AG08395 (cell line): ENCODE measurements around the gene ARID3B.
"Not testable (repeated sequence)": the region's sequence is repeated elsewhere in the genome, so short reads cannot be mapped to it uniquely, and the experiment has no call there.

Experiments
- DNase-seq: peaks from one replicate; pipeline ENCODE4 v3.0.0; 2012; ENCODE audit warnings: mixed read lengths, low spot score

ARID3B gene

DNA sequence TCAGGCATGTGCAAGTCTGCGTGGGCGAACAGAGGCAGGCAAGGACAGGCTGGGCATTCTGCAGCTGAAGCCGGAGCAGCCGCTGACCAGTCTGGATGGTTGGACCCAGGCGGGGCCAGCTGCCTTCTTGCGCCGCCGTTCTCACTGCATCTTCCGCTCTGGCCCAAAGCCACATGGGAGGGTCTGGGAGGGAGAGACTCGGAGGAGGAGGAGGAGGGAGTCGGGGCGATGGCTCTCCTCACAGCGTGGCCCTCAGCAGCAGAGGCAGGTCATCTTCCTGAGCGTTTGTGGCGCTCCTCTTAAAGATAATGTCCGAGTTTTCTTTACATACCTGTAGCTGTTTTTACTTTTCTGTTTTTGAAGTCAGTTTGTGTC lies 80.5 kb downstream of the ARID3B start:
- DNase-seq: no peak

DNA sequence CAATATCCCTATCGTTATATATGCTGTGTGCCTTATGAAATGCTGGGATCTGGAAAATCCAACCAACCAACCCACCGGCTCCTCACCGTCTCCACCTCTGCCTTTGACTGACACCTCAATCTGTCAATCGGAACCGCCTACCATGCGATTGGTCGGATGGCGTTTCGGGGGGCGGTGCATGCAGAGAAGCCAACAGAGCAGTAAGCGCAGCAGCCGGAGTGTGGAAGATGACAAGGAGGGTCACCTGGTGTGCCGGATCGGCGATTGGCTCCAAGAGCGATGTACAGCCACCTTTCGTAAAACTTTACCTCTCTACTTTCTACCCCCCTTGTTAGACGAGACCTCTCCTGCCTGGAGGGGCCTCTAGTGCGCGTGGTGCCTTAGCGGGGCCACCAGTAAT lies 80.9 kb downstream of the ARID3B start:
- no peak for DNase-seq

DNA sequence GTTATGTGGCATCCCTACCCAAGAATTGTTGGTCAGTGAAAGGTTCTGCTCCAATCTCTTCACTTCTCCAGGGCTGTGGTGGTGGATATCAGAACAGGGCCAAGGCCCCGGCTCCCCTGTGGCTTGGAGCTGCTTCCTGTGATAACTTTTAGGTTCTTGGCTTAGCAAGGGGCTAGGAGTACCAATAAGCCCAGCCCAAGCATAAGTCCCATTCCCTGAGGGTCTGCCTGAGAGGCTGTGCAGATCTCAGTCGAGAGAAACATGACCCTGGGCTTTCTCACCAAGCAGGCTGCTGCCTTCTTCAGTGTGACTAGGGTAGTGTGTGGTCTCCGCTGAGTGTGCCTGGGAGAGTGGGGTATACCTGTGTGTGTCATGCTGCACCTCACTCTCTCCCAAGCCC lies 81.7 kb downstream of the ARID3B start:
- no peak for DNase-seq

DNA sequence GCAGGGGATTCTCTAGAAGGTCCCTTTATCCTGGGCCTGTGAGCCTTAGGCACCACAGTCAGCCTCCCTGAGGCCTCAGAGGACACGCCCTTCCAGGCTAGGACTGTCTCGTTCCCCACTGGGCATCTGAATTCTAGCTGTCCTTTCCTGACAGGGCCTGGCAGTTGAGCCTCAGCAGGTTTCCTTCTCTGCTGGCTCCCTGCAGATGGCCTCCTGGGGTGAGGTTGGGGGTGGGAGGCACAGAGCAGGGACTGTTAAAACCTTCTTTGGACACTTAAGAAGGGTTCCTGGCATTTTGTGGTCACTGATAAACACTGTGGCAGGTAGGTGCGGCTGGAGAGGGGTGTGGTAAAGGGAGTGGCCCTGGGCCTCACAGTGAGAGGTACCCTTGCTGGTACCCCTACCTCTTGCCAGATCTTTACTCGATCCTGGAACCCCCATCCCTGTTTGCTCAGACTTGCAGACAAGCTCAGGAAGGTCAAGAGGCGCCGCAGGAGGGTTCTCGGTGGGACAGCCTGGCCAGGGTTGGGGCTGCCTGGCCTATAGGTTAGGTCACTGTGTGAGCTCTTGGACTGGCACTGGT lies 83.1 kb downstream of the ARID3B start:
- DNase-seq: no peak

DNA sequence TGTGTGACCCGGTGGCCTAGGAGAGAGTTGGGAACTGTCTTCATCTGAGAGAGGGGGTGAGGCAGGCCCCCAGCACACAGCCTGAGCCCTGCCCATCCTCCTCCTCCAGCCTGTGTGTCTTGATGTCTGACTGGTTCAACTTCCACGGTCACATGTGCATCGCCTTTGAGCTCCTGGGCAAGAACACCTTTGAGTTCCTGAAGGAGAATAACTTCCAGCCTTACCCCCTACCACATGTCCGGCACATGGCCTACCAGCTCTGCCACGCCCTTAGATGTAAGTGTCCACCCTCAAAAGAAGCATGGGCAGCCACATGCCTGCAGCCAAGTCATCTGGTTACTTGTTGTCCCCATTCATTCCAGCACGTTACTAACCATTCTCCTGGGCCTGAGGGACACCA lies 84.7 kb downstream of the ARID3B start:
- DNase-seq: no peak

DNA sequence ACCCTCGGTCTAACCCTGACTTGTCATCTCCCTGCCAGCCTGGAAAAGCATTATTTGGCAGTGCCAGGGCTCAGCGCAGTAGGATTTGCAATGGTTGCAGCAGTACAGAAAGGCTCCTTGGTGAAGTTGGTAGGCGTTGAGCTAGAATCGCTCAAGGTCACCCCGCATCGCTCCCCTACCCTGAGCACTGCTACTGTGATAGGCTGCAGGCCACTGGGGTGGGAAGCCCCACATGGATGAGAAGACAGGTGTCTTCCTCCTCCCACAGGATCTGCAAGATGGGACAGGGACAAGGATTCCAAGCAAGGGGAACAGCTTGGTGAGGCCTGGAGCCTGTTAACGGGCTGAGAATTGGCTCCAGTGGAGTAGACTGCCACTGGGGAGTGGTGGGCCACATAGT lies 85.3 kb downstream of the ARID3B start:
- no peak for DNase-seq

DNA sequence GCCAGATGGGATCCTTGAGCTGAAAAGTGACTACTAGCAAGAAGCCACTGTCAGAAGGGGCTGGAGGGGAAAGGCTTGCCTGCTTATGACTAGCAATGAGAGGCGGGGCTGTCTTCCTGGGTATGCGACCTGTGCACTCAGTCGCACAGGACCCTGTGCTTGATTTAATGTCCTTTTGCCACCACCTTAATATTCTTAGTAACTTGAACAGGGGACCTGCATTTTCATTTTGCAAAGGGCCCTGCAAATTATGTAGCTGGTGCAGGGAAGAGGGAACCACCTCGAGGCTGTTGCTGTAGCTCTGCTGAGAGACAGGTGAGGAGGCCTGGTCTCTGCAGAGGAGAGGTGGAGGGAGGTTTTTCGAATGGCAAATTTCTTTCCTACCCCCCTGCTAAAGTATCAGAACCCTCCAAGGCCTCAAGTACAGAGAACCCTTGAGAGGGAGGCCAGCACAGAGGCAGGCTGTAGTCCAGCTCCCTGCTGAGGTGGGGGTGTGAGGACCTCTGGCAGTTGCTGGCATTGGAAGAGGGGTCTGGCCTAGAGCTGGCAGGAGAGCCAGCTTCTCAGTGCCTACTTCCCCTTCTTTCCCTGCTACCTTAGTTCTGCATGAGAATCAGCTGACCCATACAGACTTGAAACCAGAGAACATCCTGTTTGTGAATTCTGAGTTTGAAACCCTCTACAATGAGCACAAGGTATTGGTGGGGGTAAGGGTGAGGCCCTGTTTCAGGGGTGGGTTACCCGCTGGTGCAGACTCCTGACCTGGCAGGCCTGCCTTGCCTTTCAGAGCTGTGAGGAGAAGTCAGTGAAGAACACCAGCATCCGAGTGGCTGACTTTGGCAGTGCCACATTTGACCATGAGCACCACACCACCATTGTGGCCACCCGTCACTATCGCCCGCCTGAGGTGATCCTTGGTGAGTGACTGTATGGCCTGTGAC lies 86.0 kb downstream of the ARID3B start:
- no peak for DNase-seq

DNA sequence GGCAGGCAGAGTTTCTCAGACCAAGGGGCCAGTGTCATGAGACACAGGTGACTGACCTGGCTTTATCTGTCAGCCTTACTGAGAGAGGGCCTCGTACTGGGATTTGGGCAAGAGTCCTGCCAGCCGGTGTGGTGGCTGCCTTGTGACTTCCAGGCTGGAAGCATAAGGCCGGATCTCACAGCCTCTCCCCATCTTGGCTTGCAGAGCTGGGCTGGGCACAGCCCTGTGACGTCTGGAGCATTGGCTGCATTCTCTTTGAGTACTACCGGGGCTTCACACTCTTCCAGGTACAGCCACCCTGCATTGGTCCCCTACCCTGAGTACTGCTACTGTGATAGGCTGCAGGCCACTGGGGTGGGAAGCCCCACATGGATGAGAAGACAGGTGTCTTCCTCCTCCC lies 86.7 kb downstream of the ARID3B start:
- no peak for DNase-seq

DNA sequence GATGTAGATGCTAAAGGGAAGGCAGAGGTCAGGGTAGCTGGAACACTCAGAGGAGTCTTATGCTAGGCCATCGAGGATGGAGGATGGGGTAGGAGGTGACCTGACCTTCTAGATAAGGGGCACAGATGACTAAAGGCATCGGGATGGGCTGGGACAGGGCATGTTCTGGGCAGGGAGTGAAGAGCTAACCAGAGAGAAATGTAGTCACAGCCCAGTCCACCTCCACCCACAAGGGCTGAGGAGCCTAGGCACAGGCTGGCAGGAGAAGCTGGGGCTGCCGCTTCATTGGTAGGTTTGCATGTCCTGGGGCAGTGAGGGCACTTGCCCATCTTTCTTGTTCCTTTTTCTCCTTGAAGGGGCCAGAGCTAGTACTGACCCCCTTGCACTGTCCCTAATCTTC lies 87.2 kb downstream of the ARID3B start:
- DNase-seq: no peak

DNA sequence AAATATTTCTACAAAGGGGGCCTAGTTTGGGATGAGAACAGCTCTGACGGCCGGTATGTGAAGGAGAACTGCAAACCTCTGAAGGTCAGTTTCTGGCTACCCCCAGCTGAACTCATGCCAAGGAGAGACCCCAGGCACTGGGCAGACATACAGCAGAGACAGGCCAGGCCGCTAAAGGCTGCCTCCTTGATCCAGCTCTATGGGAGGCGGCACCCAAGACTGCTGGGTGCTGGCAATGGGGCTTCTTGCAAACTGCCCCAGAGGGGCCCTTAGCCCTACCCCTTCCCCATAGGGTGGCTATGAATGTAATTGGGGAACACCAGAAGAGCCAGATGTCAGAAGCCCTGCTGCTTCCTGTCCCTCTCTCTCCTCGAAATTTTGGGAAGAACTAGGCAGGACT lies 87.9 kb downstream of the ARID3B start:
- DNase-seq: no peak

DNA sequence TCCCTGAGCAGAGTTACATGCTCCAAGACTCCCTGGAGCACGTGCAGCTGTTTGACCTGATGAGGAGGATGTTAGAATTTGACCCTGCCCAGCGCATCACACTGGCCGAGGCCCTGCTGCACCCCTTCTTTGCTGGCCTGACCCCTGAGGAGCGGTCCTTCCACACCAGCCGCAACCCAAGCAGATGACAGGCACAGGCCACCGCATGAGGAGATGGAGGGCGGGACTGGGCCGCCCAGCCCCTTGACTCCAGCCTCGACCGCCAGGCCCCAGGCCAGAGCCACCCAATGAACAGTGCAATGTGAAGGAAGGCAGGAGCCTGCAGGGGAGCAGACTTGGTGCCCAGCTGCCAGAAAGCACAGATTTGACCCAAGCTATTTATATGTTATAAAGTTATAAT lies 88.7 kb downstream of the ARID3B start:
- not testable (repeated sequence) for DNase-seq

DNA sequence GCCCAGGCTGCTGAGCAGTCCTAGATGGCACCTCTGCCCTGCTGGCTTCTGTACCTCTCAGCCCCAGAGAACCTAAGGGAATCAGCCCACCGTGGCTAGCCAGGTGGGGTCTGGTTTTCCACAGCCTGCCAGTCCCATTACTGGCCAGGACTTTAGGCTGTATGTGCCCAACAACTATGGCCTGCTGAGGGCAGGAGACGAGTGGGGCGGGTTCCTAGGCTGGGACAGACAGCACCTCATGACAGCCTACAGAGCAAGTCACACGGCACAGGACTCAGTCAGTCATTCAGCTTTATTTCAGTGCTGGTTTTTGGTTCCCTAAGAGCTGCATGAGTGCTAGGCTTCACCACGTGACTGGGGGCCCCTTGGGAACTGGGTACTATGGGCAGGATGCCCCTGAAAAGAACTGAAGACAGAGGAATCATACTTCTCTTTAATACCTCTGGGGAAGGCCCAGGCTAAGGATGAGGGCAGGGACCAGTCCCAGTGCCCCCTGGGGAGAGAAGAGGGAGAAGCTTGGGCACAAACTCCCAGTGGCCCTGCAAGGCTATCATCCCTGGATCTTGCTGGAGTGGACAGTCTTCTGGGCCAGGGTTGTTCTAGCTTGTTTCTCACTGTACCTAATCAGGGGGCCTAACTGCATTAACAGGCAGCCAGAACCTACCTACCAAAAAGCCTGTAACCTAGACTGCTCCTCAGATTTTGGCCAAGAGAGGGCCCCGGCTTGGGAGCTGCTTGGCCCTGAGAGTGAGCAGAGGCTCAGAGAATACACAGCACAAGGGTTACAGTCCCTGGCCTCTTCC lies 89.5 kb downstream of the ARID3B start:
- DNase-seq: no peak

DNA sequence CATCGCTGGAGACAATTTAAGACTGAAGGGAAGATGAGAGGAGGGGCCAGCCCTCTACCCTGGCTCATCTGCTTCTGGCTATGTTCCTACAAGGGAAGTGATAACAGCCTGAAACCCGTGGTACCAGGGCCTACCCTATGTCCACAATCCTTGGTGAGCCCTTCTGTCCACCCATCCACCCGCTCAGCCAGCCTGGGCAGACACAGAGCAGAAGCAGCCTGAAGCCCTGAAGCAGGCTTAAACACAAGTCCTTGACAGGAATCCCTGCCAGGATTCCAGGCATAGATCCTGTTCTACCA lies 90.0 kb downstream of the ARID3B start:
- DNase-seq: no peak

DNA sequence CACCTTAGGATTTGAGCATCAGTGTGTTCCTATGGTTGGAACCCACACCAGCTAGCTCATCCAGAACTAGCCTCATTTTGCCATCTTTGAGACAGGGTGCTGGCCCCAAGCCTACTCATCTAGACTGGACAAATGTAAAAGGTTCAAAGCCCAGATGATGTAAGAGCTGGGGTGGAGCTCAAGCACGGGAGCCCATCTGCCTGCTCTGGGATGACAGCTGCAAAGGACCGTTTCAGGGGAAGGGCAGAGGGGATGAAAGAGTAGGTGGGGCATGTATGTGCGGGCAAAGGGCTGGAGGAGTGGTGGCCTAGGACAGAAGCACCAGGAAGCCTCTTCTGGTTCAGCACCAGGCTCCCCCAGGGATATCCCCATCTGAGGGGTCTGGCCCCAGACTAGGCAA lies 90.4 kb downstream of the ARID3B start:
- no peak for DNase-seq

DNA sequence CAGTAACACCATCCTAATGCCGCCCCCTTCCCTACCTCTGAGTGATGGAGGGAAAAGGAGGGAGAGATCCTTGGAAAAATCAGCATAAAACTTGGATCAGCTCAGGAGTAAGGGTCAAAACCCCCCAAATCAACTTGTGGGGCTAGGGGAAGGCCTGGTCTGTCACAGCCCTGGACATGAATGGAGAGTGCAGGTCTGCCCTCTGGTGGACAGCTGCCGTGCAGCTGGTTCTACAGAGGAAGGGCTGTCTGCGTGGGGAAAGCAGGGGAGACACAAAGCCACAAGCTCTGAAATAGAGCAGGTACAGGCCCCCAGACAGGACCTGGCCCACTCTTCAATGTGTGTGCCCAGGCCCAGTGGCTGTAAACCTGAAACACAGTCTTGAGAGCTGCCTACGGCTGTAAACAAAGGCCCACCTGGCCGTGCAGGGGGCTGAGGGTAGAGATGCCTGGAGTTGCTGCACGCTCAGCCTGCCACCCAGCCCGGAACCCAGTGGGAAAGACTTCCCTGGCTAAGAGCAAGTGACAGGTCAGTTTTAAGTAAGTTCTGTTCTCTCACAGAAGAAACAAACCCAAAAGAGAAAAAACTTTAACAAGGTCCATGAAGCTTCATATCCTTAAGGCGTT lies 91.0 kb downstream of the ARID3B start:
- peak; percentile 82 for DNase-seq

DNA sequence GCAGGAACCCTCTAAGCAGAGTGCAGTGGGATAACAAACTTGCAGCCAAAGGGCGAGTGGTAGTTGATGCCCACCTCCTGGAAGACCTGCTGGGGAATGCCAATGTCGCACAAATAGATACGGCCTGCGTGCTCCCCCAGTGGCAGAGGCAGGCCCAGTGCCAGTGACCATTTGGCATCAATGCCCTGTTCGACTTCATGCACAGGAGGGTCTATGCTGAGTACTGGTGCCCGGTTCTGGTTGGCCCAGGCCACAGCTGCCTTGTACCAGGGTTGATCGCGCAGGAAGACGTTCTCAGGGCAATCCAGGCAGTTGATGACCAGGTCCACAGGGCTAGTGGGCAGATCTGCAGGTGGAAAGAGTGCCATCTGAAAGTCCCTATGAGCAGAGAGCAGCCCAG lies 91.6 kb downstream of the ARID3B start:
- no peak for DNase-seq

DNA sequence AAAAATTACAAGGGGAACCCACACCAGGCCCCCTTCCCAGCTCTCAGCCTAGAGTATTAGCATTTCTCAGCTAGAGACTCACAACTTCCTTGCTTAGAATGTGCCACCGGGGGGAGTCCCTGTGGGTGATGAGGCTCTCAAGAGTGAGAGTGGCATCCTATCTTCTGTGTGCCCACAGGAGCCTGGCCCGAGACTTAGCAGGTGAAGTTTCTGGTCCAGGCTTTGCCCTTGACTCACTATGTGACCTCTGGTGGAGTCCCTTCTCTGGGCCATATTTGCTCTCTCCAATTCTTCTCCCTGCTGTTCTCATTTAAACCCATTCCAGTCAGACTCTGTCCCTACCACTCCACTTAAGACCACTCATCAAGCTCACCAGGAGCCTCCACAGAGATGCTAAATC lies 92.8 kb downstream of the ARID3B start:
- DNase-seq: no peak

DNA sequence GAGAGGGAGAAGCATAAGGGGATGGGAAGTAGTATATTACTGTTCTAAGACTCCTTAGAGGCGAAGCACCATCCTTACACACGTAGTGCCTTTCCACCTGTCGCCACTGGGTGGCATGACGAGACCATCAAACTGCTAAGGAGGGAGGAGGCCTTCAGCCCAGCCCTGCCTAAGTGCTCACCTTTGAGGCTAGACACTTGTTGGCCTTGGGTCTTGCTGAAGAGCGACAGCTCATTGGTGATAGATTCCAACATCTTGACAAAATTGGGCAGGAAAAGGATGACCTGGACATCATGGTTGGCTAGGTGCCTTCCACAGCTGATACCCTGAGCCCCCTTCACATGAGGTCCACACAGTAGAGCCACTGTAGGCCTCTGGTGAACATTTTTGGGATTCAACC lies 94.2 kb downstream of the ARID3B start:
- peak; percentile 79 for DNase-seq

DNA sequence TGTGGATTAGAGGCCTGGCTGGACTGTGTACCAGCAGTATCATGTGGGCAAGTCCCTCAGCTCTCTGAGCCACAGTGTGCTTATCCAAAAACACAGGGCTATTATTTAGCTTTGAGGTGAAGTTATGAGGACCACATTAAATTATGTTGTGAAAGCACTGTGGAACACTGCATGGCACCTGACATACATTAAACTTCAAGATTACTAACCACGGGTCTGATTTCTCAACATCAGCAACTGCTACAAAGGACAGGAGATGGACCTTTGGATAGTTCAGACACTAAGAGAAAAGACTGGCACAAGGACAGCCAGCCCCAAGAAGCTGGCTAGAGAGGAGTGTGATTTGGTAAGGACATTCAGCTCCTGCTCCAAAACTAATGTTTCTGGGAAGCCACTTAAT lies 96.0 kb downstream of the ARID3B start:
- no peak for DNase-seq

DNA sequence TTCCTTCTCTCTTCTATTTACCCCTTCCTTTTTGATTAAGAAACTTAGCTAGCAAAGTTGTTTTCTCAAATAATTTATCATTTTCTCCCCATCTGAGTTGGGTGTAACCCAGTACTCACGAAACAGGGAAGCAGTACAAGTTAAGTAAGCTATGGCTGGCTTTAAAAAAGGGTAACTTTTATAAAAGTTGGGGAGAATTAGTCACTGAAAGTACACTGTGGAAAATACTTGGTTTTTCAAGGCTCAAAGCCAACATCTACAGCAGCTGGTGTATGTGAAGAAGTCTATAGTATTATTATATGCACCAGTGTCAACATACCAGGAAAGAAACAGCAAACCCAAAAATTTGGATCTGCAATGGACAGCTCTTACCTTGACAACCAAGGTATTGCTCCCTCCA lies 100.1 kb downstream of the ARID3B start:
- DNase-seq: no peak

DNA sequence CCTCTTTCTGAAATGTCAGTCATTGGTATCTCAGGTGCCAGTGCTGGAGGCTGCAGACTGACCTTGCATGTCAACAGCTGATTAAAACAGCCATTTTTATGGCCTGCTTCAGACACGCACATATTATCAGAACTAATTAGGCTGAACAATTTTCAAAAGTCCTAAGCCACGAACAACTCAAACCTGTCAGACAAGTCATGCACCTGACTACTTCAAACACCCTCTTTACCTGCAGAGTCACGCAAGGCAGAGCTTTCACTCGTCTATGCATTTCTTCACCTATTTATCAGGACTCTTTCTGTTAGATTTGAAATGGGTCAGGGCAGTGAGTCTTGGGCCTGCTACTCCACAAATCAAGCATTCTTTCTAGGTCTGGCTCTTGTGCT lies 101.3 kb downstream of the ARID3B start:
- DNase-seq: no peak

DNA sequence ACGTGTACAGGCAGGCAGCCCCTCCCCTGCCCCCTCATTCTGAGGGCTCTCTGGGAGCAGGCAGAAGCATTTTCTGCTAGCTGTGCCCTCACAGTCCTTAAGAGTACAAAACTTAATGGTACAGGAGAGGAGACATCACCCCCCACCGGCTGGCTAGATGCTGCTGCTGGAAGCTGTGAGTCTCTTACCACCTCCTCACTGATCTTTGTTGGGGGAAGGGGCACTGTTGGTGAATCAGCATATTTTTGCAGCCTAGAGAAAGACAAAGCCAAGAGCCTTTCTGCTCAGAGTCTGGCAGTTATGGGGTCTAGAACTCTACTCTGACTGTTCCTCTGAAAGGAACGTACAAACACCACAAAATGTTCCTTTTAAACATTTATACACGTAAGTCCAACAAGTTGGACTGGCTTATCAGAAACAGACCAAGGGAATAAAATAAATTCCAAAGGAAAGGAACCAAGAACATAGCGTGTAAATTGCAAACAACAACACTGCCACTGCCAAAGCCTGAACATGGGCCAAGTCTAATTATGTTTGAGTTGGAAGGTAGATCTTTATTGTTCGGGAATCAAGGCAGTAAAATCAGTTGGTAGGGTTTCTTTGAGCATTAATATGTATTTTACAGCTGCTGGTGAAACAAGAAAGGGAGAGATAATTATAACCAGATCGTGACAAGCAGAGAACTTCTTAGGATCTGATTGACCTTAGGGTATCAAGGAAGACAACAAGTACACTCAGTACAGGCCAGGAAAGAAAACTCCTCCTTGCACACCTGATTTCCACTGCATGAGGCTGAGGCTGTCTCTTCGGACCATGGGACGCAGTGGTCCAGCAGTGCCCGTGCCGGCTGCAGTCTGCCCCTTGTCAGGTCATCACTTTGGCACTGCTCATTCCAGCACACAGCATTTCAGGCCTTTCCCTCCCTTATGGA lies 102.0 kb downstream of the ARID3B start:
- no peak for DNase-seq
